Cardiac muscle cell (in vitro differentiated cells and primary cell): ENCODE data around the gene PCDH9. TPM values are rescaled to one million over a fixed set of nuclear protein-coding genes. Genes with fewer than 3 reads are reported as not detected.

Source experiments
- DNase-seq, 2 donors: peaks; one replicate each; pipeline versions ENCODE4 v3.0.0 to v3.0.0-alpha.2; 2010 to 2017; ENCODE audit warnings: low read depth in 1 of 2, low spot score in 1 of 2
- H3K27ac ChIP-seq: fragments of 200-600 bp; sonication (generic); 2 replicates; pipeline ENCODE4 v1.5.1; 2016
- H3K27me3 ChIP-seq: fragments of 200-600 bp; sonication (generic); 2 replicates; pipeline ENCODE4 v1.6.0; 2016; ENCODE audit warnings: control low read depth
- H3K36me3 ChIP-seq: fragments of 200-600 bp; sonication (generic); 2 replicates; pipeline ENCODE4 v1.5.1; 2016; ENCODE audit warnings: control low read depth
- H3K4me1 ChIP-seq: fragments of 200-600 bp; sonication (generic); 2 replicates; pipeline ENCODE4 v1.8.1; 2017; ENCODE audit warnings: low read depth, mild to moderate bottlenecking, mixed run types
- H3K4me3 ChIP-seq: fragments of 200-600 bp; sonication (generic); 2 replicates; pipeline ENCODE4 v1.5.1; 2016; ENCODE audit warnings: mild to moderate bottlenecking
- H3K9me3 ChIP-seq: fragments of 200-600 bp; sonication (generic); 2 replicates; pipeline ENCODE4 v1.5.1; 2017; ENCODE audit warnings: low read depth, mild to moderate bottlenecking, control low read depth
- CTCF ChIP-seq: IDR thresholded peaks from 2 replicates; pipeline ENCODE4 v1.5.1; 2012; ENCODE audit warnings: low read depth, mild to moderate bottlenecking, low read length
- polyA plus RNA-seq: library from polyadenylated mRNA; unstranded; fragments of >200 nt; fragmentation: Nextera tagmentation; extraction: Ambion mirVana; gene quantifications from 2 replicates; pipeline ENCODE4 v1.2.1, GENCODE V29; 2016
- total RNA-seq: library from RNA; depleted of rRNA; stranded (reverse); fragments of >200 nt; gene quantifications from 2 replicates; pipeline ENCODE4 v1.2.3, GENCODE V29; 2016

Gene PCDH9
- total and polyA plus RNA-seq, 2 experiments from 2014 or later = 1.6 to 2.3 TPM

GRCh38 chr13:67064920-67065319 lies 165.2 kb downstream of the PCDH9 start:
- no peaks in the 10 kb centered on the region for H3K27me3 ChIP-seq
- no peaks in the 10 kb centered on the region for H3K36me3 ChIP-seq
- TF ChIP-seq CTCF = no peak

GRCh38 chr13:67063036-67063435 lies 167.1 kb downstream of the PCDH9 start:
- no peaks in the 10 kb centered on the region for H3K27me3 ChIP-seq
- no peak for DNase-seq
- H3K9me3 ChIP-seq = no peaks in the 10 kb centered on the region
- no peaks in the 10 kb centered on the region for H3K4me1 ChIP-seq
- no peak for TF ChIP-seq CTCF
- H3K36me3 ChIP-seq = no peaks in the 10 kb centered on the region
- no peak overlapping the region for H3K27ac ChIP-seq
- H3K4me3 ChIP-seq = no peak overlapping the region

More at GRCh38 chr13:67064920-67065319, 165.2 kb downstream of the PCDH9 start:
- Histone ChIP-seq H3K4me3 (no peak overlapping the region), H3K4me1 (peaks cover 6% of the 10 kb centered on the region), H3K27ac (no peak overlapping the region), H3K9me3 (no peaks in the 10 kb centered on the region)
- DNase-seq = no peak

GRCh38 chr13:67062160-67062559 lies 168.0 kb downstream of the PCDH9 start:
- no peaks in the 10 kb centered on the region for H3K27me3 ChIP-seq
- DNase-seq = peak in 1 of 2 donors; percentile 62
- H3K27ac ChIP-seq = no peak overlapping the region
- no peaks in the 10 kb centered on the region for H3K36me3 ChIP-seq
- no peaks in the 10 kb centered on the region for H3K9me3 ChIP-seq
- no peak for TF ChIP-seq CTCF
- H3K4me3 ChIP-seq = no peak overlapping the region
- H3K4me1 ChIP-seq = no peaks in the 10 kb centered on the region

- Histone ChIP-seq H3K27me3 (no peaks in the 10 kb centered on the region), H3K9me3 (no peaks in the 10 kb centered on the region), H3K27ac (no peak overlapping the region), H3K36me3 (no peaks in the 10 kb centered on the region), H3K4me3 (no peak overlapping the region), H3K4me1 (no peaks in the 10 kb centered on the region)
- peak in 1 of 2 donors; percentile 61 for DNase-seq
- no peak for TF ChIP-seq CTCF
Observed at GRCh38 chr13:67061750-67062149, 168.4 kb downstream of the PCDH9 start.

GRCh38 chr13:67052550-67053490 lies 177.3 kb downstream of the PCDH9 start:
- no peaks in the 10 kb centered on the region for H3K9me3 ChIP-seq
- no peaks in the 10 kb centered on the region for H3K27me3 ChIP-seq
- TF ChIP-seq CTCF = no peak
- H3K27ac ChIP-seq = no peak overlapping the region
- peak in 1 of 2 donors; percentile 6 for DNase-seq
- H3K36me3 ChIP-seq = no peaks in the 10 kb centered on the region
- H3K4me1 ChIP-seq = no peaks in the 10 kb centered on the region
- no peak overlapping the region for H3K4me3 ChIP-seq
